ENCODE results near the gene NEDD4L. TPM values are rescaled to one million over a fixed set of nuclear protein-coding genes. Genes with fewer than 3 reads are reported as not detected.

Gene NEDD4L
- total RNA-seq, 4 donors from 2014 or later = 22.7 to 39.9 (median 34.7) TPM

GRCh38 chr18:58125183-58125582 lies 81.2 kb downstream of the NEDD4L start:
- intact Hi-C loops (cut with DNase I) = loop anchor here (10.0 kb wide), 1 partner anchor 490 kb away; no protein-coding TSS in a partner anchor
- TF ChIP-seq POLR2A (IDR thresholded peaks at IDR 0.05; ENCODE audit: low read depth) (no peak), EP300 (IDR thresholded peaks at IDR 0.05) (no peak), CTCF (IDR thresholded peaks at IDR 0.05) (no peak), POLR2AphosphoS5 (IDR thresholded peaks at IDR 0.05) (no peak)
- WGBS = 90% methylated on average over 3 of the region's 3 CpGs
- no peaks in the 10 kb centered on the region for H3K27me3 ChIP-seq
- no peaks in the 10 kb centered on the region for H3K9me3 ChIP-seq
- H3K27ac ChIP-seq (replicated peaks in 1 of 4) = no peak overlapping the region
- H3K36me3 ChIP-seq = peaks cover 0 to 3% (median 0%) of the 10 kb centered on the region in 4 donors
- no peak for DNase-seq (ENCODE audit: extremely low spot score)
- H3K4me1 ChIP-seq = peaks cover 0 to 7% (median 3%) of the 10 kb centered on the region in 4 donors
- no peak overlapping the region for H3K4me3 ChIP-seq

- intact Hi-C loops (cut with DNase I) = loop anchor here (10.0 kb wide), 1 partner anchor 491 kb away; no protein-coding TSS in a partner anchor
- Histone ChIP-seq H3K27me3 (no peaks in the 10 kb centered on the region), H3K27ac (replicated peaks in 1 of 4) (no peak overlapping the region), H3K36me3 (peaks cover 0 to 3% (median 0%) of the 10 kb centered on the region in 4 donors), H3K4me3 (no peak overlapping the region), H3K4me1 (peaks cover 0 to 7% (median 3%) of the 10 kb centered on the region in 4 donors), H3K9me3 (no peaks in the 10 kb centered on the region)
- TF ChIP-seq CTCF (IDR thresholded peaks at IDR 0.05) = no peak
- no peak for TF ChIP-seq POLR2A (IDR thresholded peaks at IDR 0.05; ENCODE audit: low read depth)
- TF ChIP-seq EP300 (IDR thresholded peaks at IDR 0.05) = no peak
- TF ChIP-seq POLR2AphosphoS5 (IDR thresholded peaks at IDR 0.05) = no peak
- WGBS = 87% methylated on average over 12 of the region's 12 CpGs
- DNase-seq (ENCODE audit: extremely low spot score) = no peak
Observed at GRCh38 chr18:58125756-58126155, 81.7 kb downstream of the NEDD4L start.

GRCh38 chr18:58128381-58129374 lies 84.7 kb downstream of the NEDD4L start:
- Histone ChIP-seq H3K36me3 (peaks cover 0 to 3% (median 0%) of the 10 kb centered on the region in 4 donors), H3K4me3 (no peak overlapping the region), H3K27ac (replicated peaks in 1 of 4) (no peak overlapping the region), H3K9me3 (no peaks in the 10 kb centered on the region), H3K27me3 (no peaks in the 10 kb centered on the region), H3K4me1 (peaks cover 0 to 6% (median 2%) of the 10 kb centered on the region in 4 donors)
- 92% methylated on average over 19 of the region's 19 CpGs for WGBS
- TF ChIP-seq POLR2A (IDR thresholded peaks at IDR 0.05; ENCODE audit: low read depth) (no peak), EP300 (IDR thresholded peaks at IDR 0.05) (no peak), POLR2AphosphoS5 (IDR thresholded peaks at IDR 0.05) (no peak), CTCF (IDR thresholded peaks at IDR 0.05) (no peak)
- no peak for DNase-seq (ENCODE audit: extremely low spot score)
- intact Hi-C loops (cut with DNase I) = loop anchor here (10.0 kb wide), 1 partner anchor 494 kb away; no protein-coding TSS in a partner anchor

GRCh38 chr18:58132595-58133261 lies 88.7 kb downstream of the NEDD4L start:
- no peak overlapping the region for H3K4me3 ChIP-seq
- intact Hi-C loops (cut with DNase I) = loop anchor here (10.0 kb wide), 1 partner anchor 192 kb away; no protein-coding TSS in a partner anchor
- H3K4me1 ChIP-seq = peaks cover 0 to 16% (median 9%) of the 10 kb centered on the region in 4 donors
- H3K9me3 ChIP-seq = no peaks in the 10 kb centered on the region
- no peak for DNase-seq (ENCODE audit: extremely low spot score)
- H3K27me3 ChIP-seq = no peaks in the 10 kb centered on the region
- TF ChIP-seq POLR2A (IDR thresholded peaks at IDR 0.05; ENCODE audit: low read depth) (no peak), POLR2AphosphoS5 (IDR thresholded peaks at IDR 0.05) (no peak), EP300 (IDR thresholded peaks at IDR 0.05) (no peak), CTCF (IDR thresholded peaks at IDR 0.05) (no peak)
- H3K27ac ChIP-seq (replicated peaks in 1 of 4) = no peak overlapping the region
- 56% methylated on average over 8 of the region's 8 CpGs for WGBS
- no peaks in the 10 kb centered on the region for H3K36me3 ChIP-seq

Data from esophagus muscularis mucosa (tissue), 4 donors.